K562 (cell line): ENCODE data around the gene RBM4B. TPM values are rescaled to one million over a fixed set of nuclear protein-coding genes. Genes with fewer than 3 reads are reported as not detected.

ENCODE experiments used
- C11orf30 ChIP-seq: fragments of 450-650 bp; IDR thresholded peaks from 2 replicates; pipeline ENCODE4 v1.6.1; 2016; ENCODE audit warnings: low read depth, mild to moderate bottlenecking
- CHCHD3 ChIP-seq: fragments of 250-450 bp; sonication (Bioruptor Pico); IDR thresholded peaks from 2 replicates; pipeline ENCODE4 v2.1.2; 2022; ENCODE audit warnings: mild to moderate bottlenecking
- EP400 ChIP-seq: fragments of 450-650 bp; IDR thresholded peaks from 2 replicates; pipeline ENCODE4 v1.6.1; 2017; ENCODE audit warnings: antibody characterized with exemption, mild to moderate bottlenecking, moderate library complexity
- ETV1 ChIP-seq: fragments of 450-650 bp; conservative IDR thresholded peaks from 2 replicates; pipeline ENCODE4 v1.6.1; 2016; ENCODE audit warnings: missing genetic modification characterization, control low read depth, low read depth, missing compliant biosample characterization
- FOXA1 ChIP-seq: fragments of 450-650 bp; IDR thresholded peaks from 2 replicates; pipeline ENCODE4 v1.6.1; 2016; ENCODE audit warnings: mild to moderate bottlenecking, borderline replicate concordance
- GATAD2B ChIP-seq: fragments of 450-650 bp; IDR thresholded peaks from 2 replicates; pipeline ENCODE4 v1.6.1; 2017; ENCODE audit warnings: mild to moderate bottlenecking, borderline replicate concordance
- HDAC3 ChIP-seq: fragments of 450-650 bp; IDR thresholded peaks from 2 replicates; pipeline ENCODE4 v1.6.1; 2018; ENCODE audit warnings: borderline replicate concordance, mild to moderate bottlenecking, moderate library complexity; ENCODE audit not compliant: partially characterized antibody
- JUN ChIP-seq, 2 experiments: sonication (generic) in 1 of 2; formaldehyde crosslinking in 1 of 2; IDR thresholded peaks; 2 replicates each; pipeline versions ENCODE4 v1.6.1 to v1.8.0; 2012 to 2022; ENCODE audit warnings: borderline replicate concordance in 2 of 2, mild to moderate bottlenecking in 2 of 2, improper control_type of control experiment in 1 of 2, low read depth in 1 of 2, low read length in 1 of 2, missing genetic modification reagents in 1 of 2
- MAFF ChIP-seq: IDR thresholded peaks from 2 replicates; pipeline ENCODE4 v1.6.1; 2012; ENCODE audit warnings: low read length, improper control_type of control experiment
- MAFG ChIP-seq: fragments of 450-650 bp; conservative IDR thresholded peaks from 2 replicates; pipeline ENCODE4 v1.6.1; 2016; ENCODE audit warnings: missing genetic modification characterization, missing compliant biosample characterization
- MTA2 ChIP-seq: fragments of 450-650 bp; IDR thresholded peaks from 2 replicates; pipeline ENCODE4 v1.6.1; 2016; ENCODE audit warnings: low read depth
- NCOR1 ChIP-seq: fragments of 450-650 bp; IDR thresholded peaks from 2 replicates; pipeline ENCODE4 v1.6.1; 2016; ENCODE audit warnings: mild to moderate bottlenecking, moderate library complexity
- NFE2 ChIP-seq: IDR thresholded peaks from 2 replicates; pipeline ENCODE4 v1.6.1; 2014; ENCODE audit warnings: antibody characterized with exemption, low read depth
- PTBP1 ChIP-seq: fragments of 200-400 bp; formaldehyde crosslinking; IDR thresholded peaks from 2 replicates; pipeline ENCODE4 v1.6.1; 2017; ENCODE audit warnings: low read depth, low read length
- PTRF ChIP-seq: fragments of 450-650 bp; IDR thresholded peaks from 2 replicates; pipeline ENCODE4 v1.6.1; 2016; ENCODE audit warnings: mild to moderate bottlenecking, missing genetic modification characterization, missing compliant biosample characterization
- SMAD3 ChIP-seq: fragments of 450-650 bp; formaldehyde crosslinking; conservative IDR thresholded peaks from 2 replicates; pipeline ENCODE4 v1.4.0; 2020; ENCODE audit warnings: mild to moderate bottlenecking
- SP2 ChIP-seq: IDR thresholded peaks from 2 replicates; pipeline ENCODE4 v1.6.1; 2011; ENCODE audit warnings: mild to moderate bottlenecking, low read depth, low read length, moderate library complexity; ENCODE audit not compliant: poor library complexity, severe bottlenecking; ENCODE audit errors: extremely low read depth
- SRSF1 ChIP-seq: fragments of 200-400 bp; formaldehyde crosslinking; IDR thresholded peaks from 2 replicates; pipeline ENCODE4 v1.6.1; 2017; ENCODE audit warnings: mild to moderate bottlenecking, low read depth, low read length, moderate library complexity
- TEAD1 ChIP-seq, 2 experiments: fragments of 450-650 bp in 1 of 2; sonication (generic) in 1 of 2; formaldehyde crosslinking; IDR thresholded peaks; 2 replicates each; pipeline versions ENCODE4 v1.4.0 to v1.8.0; 2020 to 2022; ENCODE audit warnings: mild to moderate bottlenecking in 2 of 2, missing genetic modification reagents in 1 of 2
- TFAM ChIP-seq: fragments of 250-450 bp; sonication (Bioruptor Pico); conservative IDR thresholded peaks from 2 replicates; pipeline ENCODE4 v1.5.0; 2021; ENCODE audit warnings: mild to moderate bottlenecking, moderate library complexity
- THRAP3 ChIP-seq: fragments of 450-650 bp; IDR thresholded peaks from 2 replicates; pipeline ENCODE4 v1.6.1; 2016; ENCODE audit warnings: mild to moderate bottlenecking, inconsistent platforms, borderline replicate concordance
- ZNF146 ChIP-seq: IDR thresholded peaks from one replicate; pipeline ENCODE4 v1.6.1; 2018; ENCODE audit warnings: missing compliant biosample characterization; ENCODE audit not compliant: unreplicated experiment
- ZNF232 ChIP-seq: sonication (generic); formaldehyde crosslinking; IDR thresholded peaks from 2 replicates; pipeline ENCODE4 v1.8.0; 2022; ENCODE audit warnings: mild to moderate bottlenecking, missing genetic modification reagents
- ZNF282 ChIP-seq: sonication (generic); formaldehyde crosslinking; IDR thresholded peaks from 2 replicates; pipeline ENCODE4 v1.8.1; 2023; ENCODE audit warnings: missing genetic modification reagents
- ZNF354B ChIP-seq: fragments of 250-450 bp; sonication (Bioruptor Pico); IDR thresholded peaks from 2 replicates; pipeline ENCODE4 v1.4.0; 2020
- ZNF41 ChIP-seq: fragments of 250-450 bp; sonication (Bioruptor Pico); conservative IDR thresholded peaks from 2 replicates; pipeline ENCODE4 v1.4.0; 2020; ENCODE audit warnings: mild to moderate bottlenecking
- polyA plus RNA-seq, 8 experiments: library from polyadenylated mRNA; depleted of rRNA in 4 of 8; stranded (reverse) in 5 of 8; unstranded in 3 of 8; fragments of >200 nt; fragmentation: Nextera tagmentation in 2 of 8; fragmentation: Illumina TruSeq in 1 of 8; extraction: Ambion mirVana in 2 of 8; extraction: Trizol in 1 of 8; gene quantifications; 2 replicates each; pipeline versions ENCODE4 v1.2.1 to v1.2.3, GENCODE V29; 2011 to 2014; ENCODE audit warnings: inconsistent platforms in 1 of 8, missing spikeins in 1 of 8
- total RNA-seq, 7 experiments: library from RNA; depleted of rRNA in 6 of 7; stranded (reverse); fragments of >200 nt in 6 of 7; fragmentation: Illumina TruSeq in 2 of 7; extraction: Trizol in 2 of 7; gene quantifications; 2 replicates each; pipeline versions ENCODE4 v1.2.1 to v1.2.3, GENCODE V29; 2011 to 2021; ENCODE audit warnings: low replicate concordance in 1 of 7
- TF ChIP-seq, protein P1 (sequence below): sonication (generic); formaldehyde crosslinking; IDR thresholded peaks from 2 replicates; pipeline ENCODE4 v1.8.0; 2022; ENCODE audit warnings: mild to moderate bottlenecking, missing genetic modification reagents
- TF ChIP-seq, protein P2 (sequence below): fragments of 450-650 bp; IDR thresholded peaks from 2 replicates; pipeline ENCODE4 v1.6.1; 2016; ENCODE audit warnings: missing biosample characterization, missing genetic modification characterization

Gene RBM4B
- total and polyA plus RNA-seq, 9 of the 15 experiments (the other 6 are each of a cell fraction or from before 2014, with no cell fraction given): 14.6 to 39.9 (median 23.3) TPM

DNA sequence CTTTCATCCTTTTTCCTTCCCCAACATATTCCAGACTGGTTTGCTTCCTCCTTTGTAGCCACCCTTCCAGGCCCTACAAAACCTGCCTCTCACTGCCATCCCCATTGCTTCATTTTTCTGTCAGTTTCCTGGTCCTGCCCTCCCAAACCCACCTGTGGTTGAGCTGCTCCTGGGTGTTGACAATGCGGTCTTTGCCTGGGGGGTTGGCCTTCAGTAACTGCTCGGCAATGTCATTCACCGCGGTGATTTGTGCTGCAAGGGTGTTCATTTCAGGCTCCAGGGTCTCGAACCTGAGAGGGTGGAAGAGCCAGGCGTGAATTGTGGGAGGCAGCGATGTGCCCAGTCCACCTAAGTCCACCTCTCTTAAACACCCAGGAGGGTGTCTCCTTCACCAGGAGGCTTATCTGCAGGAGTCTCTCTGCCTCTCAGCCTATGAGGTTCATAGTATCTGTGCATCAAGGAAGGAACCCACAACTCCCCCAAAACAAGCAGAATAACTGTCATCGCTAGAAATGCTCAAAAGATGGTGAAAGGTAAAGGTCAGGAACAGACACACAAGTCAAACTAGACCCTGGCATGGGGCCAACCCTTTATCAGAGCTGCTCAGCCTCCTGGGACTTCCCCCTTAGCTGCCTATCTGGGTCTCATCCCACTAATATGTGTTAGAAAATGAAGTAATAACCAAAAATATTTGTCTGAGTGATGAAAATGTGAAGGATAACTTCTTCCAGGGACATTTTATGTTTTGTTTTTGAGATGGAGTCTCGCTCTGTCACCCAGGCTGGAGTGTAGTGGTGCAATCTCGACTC lies 23.9 kb upstream of the RBM4B start (continued):
- TF ChIP-seq NFE2 (peak; percentile 24; the same call in 1 of the 2 replicates), ZNF146 (CRISPR knock-in tag) (no peak), ZNF232 (no peak), C11orf30 (no peak), ZNF282 (CRISPR knock-in tag) (no peak), NCOR1 (peak; percentile 94), MAFG (no peak), ZNF354B (CRISPR knock-in tag) (no peak), ETV1 (peak; percentile 46; the same call in 1 of the 2 replicates), SP2 (no peak), MTA2 (peak; percentile 65), THRAP3 (no peak), MAFF (no peak), PTBP1 (no peak), GATAD2B (peak; percentile 64; the same call in 1 of the 2 replicates), ZNF41 (CRISPR knock-in tag) (no peak), TFAM (no peak), EP400 (peak; percentile 68), JUN (IDR thresholded peaks at IDR 0.05; ENCODE audit: borderline replicate concordance, low read depth, low read length) (0 out of 2 replicates have a peak, but pooled peaks have one; percentile 16), JUN (CRISPR knock-in tag; IDR thresholded peaks at IDR 0.05; ENCODE audit: borderline replicate concordance) (no peak), SRSF1 (no peak), TEAD1 (CRISPR knock-in tag; IDR thresholded peaks at IDR 0.05) (no peak), SMAD3 (CRISPR knock-in tag) (0 out of 2 replicates have a peak, but pooled peaks have one; percentile 23), CHCHD3 (no peak), PTRF (tag) (no peak), FOXA1 (no peak), HDAC3 (peak; percentile 88)
- TF ChIP-seq, protein P1, sequence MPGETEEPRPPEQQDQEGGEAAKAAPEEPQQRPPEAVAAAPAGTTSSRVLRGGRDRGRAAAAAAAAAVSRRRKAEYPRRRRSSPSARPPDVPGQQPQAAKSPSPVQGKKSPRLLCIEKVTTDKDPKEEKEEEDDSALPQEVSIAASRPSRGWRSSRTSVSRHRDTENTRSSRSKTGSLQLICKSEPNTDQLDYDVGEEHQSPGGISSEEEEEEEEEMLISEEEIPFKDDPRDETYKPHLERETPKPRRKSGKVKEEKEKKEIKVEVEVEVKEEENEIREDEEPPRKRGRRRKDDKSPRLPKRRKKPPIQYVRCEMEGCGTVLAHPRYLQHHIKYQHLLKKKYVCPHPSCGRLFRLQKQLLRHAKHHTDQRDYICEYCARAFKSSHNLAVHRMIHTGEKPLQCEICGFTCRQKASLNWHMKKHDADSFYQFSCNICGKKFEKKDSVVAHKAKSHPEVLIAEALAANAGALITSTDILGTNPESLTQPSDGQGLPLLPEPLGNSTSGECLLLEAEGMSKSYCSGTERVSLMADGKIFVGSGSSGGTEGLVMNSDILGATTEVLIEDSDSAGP (CRISPR knock-in tag): no peak
- TF ChIP-seq, protein P2, sequence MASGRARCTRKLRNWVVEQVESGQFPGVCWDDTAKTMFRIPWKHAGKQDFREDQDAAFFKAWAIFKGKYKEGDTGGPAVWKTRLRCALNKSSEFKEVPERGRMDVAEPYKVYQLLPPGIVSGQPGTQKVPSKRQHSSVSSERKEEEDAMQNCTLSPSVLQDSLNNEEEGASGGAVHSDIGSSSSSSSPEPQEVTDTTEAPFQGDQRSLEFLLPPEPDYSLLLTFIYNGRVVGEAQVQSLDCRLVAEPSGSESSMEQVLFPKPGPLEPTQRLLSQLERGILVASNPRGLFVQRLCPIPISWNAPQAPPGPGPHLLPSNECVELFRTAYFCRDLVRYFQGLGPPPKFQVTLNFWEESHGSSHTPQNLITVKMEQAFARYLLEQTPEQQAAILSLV: no peak
